Stomach (tissue), 4 donors: Measurements from ENCODE around the gene NQO1.

Experiments
- CTCF ChIP-seq, 7 experiments: fragments of 450-650 bp in 4 of 7; fragments of 200-600 bp in 3 of 7; sonication (generic) in 3 of 7; IDR thresholded peaks; one replicate each; pipeline ENCODE4 v1.5.1; 2016 to 2019; ENCODE audit warnings: antibody characterized with exemption in 7 of 7, control low read depth in 2 of 7, mild to moderate bottlenecking in 1 of 7
- EP300 ChIP-seq: sonication (generic); formaldehyde crosslinking; IDR thresholded peaks from one replicate; pipeline ENCODE4 v1.6.1; 2017; ENCODE audit warnings: antibody characterized with exemption
- POLR2A ChIP-seq, 4 donors: fragments of 450-650 bp; IDR thresholded peaks; one replicate each; pipeline ENCODE4 v1.6.1; 2016; ENCODE audit warnings: antibody characterized with exemption in 4 of 4, control low read depth in 2 of 4, mild to moderate bottlenecking in 1 of 4, moderate library complexity in 1 of 4
- POLR2AphosphoS5 ChIP-seq, 3 donors: sonication (generic); formaldehyde crosslinking; IDR thresholded peaks; one replicate each; pipeline ENCODE4 v1.6.1; 2016; ENCODE audit warnings: antibody characterized with exemption in 3 of 3

GRCh38 chr16:69712277-69712676 lies 14.1 kb downstream of the NQO1 start:
- no peak for TF ChIP-seq CTCF (IDR thresholded peaks at IDR 0.05)
- no peak for TF ChIP-seq POLR2A (IDR thresholded peaks at IDR 0.05)
- TF ChIP-seq EP300 = no peak
- no peak for TF ChIP-seq POLR2AphosphoS5 (IDR thresholded peaks at IDR 0.05)
